Endothelial cell of hepatic sinusoid (primary cell): ENCODE data around the gene ZBTB4.

Experiments used
- in situ Hi-C: cut with HindIII; loops from 2 replicates; pipeline ENCODE4 v1.10.0; 2017; ENCODE audit warnings: low sequenced_read_pairs

ZBTB4 gene

DNA sequence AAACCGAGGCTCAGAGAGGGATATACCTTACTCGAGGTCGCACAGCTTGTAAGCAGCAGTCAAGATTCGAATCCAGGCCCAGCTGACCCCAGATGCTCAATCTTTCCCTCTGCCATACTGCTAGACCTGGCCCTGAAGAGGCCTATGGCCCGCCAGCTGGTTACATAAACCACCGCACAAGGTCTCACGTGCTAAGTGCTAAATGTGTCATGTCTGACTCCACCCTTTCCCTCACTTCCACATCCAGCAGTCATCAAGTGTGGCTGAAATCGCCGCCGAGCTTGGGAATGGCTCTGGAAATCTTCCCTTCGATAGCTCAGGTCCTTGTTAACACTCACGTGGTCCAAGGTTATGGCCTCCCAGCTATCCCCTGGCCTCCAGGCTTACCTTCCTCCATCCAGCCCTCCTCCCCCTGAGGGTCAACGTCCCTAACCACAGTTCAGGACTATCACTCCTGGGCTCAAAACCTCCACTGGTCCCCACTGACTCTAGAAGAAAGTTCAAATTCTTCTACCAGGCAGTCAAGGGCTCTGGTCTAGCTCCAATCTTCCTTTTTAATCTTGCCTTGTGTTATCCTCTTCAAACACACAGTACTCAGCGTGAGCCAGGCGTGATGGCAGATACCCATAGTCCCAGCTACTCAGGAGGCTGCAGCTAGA, 3.5 kb downstream of the ZBTB4 start:
- in situ Hi-C loops = loop anchor here (5.0 kb wide), 2 partner anchors 44 to 89 kb away; no protein-coding TSS in a partner anchor

GRCh38 chr17:7474767-7475166, 4.7 kb downstream of the ZBTB4 start:
- in situ Hi-C loops = loop anchor here (5.0 to 25.0 kb wide), 3 partner anchors 42 to 88 kb away; partner anchors contain the start of genes SENP3 and TNFSF13

GRCh38 chr17:7471729-7472128, 7.7 kb downstream of the ZBTB4 start:
- in situ Hi-C loops = loop anchor here (25.0 kb wide), 1 partner anchor 91 kb away; the partner anchor contains the start of genes SENP3 and TNFSF13

GRCh38 chr17:7470457-7470973, 8.9 kb downstream of the ZBTB4 start:
- in situ Hi-C loops = loop anchor here (25.0 kb wide), 1 partner anchor 92 kb away; the partner anchor contains the start of genes SENP3 and TNFSF13

GRCh38 chr17:7469843-7470242, 9.6 kb downstream of the ZBTB4 start:
- in situ Hi-C loops = loop anchor here (25.0 kb wide), 1 partner anchor 92 kb away; the partner anchor contains the start of genes SENP3 and TNFSF13

DNA sequence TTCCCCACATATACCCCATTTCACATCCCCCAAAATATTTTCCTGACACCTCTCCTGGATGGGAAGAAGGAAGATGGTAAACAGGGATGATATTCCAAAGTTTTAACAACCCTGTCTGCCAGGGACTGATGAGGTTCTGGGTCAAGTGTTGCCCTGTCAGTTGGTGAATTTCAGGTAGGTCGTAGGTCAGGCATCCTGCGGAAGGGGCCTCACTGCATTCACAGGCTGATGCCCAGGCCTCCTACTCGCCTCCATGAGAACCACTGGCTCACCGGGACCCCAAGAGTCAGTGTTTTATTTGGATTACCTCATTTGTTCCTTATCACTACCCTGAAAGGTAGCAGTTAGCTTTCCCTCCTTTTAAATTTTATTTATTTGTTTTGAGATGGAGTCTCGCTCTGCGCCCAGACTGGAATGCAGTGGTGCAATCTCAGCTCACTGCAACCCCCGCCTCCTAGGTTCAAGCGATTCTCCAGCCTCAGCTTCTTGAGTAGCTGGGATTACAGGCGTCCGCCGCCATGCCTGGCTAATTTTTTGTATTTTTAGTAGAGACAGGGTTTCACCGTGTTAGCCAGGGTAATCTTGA, 10.5 kb downstream of the ZBTB4 start:
- in situ Hi-C loops = loop anchor here (25.0 kb wide), 1 partner anchor 93 kb away; the partner anchor contains the start of genes SENP3 and TNFSF13

DNA sequence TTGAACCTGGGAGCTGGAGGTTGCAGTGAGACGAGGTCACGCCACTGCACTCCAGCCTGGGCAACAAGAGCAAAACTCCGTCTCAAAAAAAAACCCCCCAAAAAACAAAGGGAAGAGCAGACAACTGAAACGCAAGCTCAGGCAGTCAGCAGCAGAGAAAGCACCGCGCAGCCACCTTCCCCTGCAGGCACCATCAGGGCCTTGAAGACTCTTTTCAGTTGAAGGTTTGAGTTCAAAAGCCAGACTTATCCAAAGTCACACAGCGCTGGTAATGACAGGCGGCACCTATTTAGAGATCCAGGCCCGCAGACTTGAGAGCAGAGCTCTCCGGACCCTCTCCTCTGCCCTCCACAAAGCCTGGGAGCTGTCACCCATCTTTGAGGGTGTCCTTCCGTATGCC, 11.1 kb downstream of the ZBTB4 start:
- in situ Hi-C loops = loop anchor here (25.0 kb wide), 1 partner anchor 94 kb away; the partner anchor contains the start of genes SENP3 and TNFSF13

DNA sequence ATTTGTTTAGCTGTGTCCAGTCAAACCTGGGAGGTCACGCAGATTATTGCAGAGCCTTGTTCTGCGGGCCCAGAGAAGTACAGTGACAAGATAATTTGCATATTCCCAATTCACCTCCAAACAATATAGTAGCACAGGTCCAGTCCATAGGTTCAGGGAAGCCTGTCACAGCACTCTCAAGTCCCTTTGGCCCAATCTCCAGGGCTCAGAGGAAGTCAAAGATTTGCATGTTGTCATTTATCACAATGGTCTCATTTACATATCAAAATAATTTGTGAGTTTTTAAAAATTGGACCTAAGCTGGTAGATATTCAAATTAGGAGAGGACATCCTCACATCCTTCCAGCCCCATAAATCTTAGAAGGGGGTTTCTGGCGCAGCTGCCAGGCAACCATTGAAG, 11.9 kb downstream of the ZBTB4 start:
- in situ Hi-C loops = loop anchor here (25.0 kb wide), 1 partner anchor 95 kb away; the partner anchor contains the start of genes SENP3 and TNFSF13

DNA sequence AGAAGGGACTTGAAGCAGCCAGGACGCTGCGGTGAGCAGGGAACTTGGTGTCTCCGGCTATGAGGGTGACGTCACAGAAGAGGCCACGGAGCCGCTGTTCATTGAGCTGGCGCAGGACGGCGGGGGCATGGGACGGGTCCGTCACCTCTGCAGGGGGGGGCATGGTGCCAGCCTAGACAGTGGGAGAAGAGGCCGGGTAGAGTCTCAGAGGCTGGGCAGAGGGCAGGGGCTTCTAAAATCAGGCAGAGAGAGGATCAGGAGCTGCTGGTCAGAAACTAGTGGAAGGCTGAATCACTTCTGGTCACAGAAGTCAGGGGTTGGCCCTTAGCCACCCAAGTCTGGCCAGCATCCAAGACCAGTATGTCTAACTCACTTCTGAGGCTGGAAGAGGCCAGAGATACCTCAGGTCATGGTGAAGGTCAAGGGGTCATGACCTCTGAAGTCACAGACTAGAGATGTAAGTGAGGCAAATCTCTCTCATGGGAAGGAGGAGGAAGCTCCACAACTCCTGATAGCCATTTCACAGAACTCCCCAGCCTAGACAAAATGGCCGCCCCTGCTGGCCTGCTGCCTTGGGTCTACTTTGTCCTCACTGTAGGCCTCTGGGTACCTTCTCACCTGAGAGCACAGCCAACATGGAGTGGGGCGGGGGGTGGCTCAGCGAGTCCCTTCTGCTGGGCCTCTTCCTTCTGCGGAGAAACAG, 12.6 kb downstream of the ZBTB4 start:
- in situ Hi-C loops = loop anchor here (25.0 kb wide), 1 partner anchor 96 kb away; the partner anchor contains the start of genes SENP3 and TNFSF13

- in situ Hi-C loops = loop anchor here (25.0 kb wide), 1 partner anchor 96 kb away; the partner anchor contains the start of genes SENP3 and TNFSF13
Observed at GRCh38 chr17:7466318-7466638, 13.2 kb downstream of the ZBTB4 start.

DNA sequence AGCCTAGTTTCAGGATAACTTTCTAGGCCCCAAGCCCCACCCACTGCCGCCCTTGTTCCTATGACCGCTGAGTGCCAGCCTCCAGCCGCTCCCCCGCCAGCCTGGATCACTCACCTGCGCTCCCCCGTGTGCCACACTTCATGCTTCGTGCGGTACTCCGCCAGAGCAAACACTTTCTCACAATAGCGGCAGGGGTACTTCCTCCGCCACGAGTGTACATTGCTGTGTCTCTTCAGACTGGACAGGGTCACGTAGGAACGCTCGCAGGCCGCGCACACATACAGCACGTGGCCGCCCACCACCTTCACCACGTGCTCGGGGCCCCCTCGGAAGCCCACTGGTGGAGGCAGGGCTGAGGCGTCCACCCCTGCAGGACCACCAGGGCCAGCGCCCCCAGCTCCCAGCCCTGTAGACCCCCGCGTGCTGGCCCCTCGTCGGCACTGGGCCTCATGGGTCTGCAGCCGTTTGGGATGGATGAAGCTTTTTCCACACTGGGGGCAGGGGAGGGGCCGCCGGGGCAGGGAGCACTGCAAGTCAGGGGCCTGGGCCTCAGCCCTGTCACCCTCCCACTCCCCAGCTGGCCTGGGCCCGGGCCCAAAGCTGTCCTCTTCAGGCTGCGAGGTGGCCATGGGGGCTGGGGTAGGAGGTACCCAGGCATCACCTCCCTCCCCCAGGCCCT, 13.7 kb downstream of the ZBTB4 start:
- in situ Hi-C loops = loop anchor here (25.0 kb wide), 1 partner anchor 97 kb away; the partner anchor contains the start of genes SENP3 and TNFSF13

DNA sequence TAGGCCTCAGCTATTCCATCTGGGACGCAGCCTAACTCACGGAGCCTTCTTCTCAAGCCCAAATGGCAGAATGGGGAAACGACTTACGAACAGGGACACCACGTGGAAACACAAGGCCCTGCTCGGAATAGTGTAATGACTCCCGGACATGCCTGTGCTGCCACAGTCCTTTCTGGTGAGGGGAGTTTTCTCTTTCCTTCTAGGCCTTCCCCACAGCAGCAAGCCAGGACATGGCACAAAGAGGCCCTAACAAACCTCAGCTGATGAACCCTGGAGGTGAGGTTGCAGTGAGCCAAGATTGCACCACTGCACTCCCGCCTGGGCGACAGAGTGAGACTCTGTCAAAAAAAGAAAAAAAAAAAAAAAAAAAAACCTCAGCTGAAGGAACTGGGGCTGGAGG, 15.3 kb downstream of the ZBTB4 start:
- in situ Hi-C loops = loop anchor here (25.0 kb wide), 1 partner anchor 98 kb away; the partner anchor contains the start of genes SENP3 and TNFSF13

GRCh38 chr17:7463372-7463846, 16.0 kb downstream of the ZBTB4 start:
- in situ Hi-C loops = loop anchor here (25.0 kb wide), 1 partner anchor 99 kb away; the partner anchor contains the start of genes SENP3 and TNFSF13

GRCh38 chr17:7462474-7463371, 16.7 kb downstream of the ZBTB4 start:
- in situ Hi-C loops = loop anchor here (25.0 kb wide), 1 partner anchor 100 kb away; the partner anchor contains the start of genes SENP3 and TNFSF13

GRCh38 chr17:7460850-7461660, 18.4 kb downstream of the ZBTB4 start:
- in situ Hi-C loops = loop anchor here (25.0 kb wide), 1 partner anchor 101 kb away; the partner anchor contains the start of genes SENP3 and TNFSF13

DNA sequence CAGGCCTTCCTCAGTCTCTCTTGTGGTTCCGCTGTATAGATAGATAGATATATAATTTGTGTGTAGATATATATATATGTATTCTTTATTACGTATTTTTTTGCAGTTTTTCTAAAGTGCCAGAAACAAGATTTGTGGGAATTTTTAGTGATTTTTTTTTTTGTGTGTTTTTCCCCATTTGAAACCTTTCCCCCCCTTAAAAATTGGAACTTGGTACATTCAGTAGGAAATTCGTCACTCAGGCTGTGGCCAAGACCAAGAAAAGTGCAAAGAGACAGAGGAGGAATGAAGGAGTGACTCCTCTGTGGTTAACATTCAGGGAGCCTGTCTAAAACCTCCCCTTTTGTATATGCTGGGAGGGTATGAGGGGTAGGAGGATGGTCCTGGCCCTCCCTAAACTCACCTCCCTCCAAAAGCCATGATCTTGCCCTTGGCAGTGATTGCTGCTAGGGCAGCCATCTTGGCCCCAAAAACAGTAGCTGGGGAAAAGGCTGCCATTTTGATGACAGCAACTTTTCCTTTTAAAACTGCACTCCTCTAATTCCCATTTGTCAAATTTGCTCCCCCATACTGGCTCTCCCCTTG, 19.4 kb downstream of the ZBTB4 start:
- in situ Hi-C loops = loop anchor here (25.0 kb wide), 1 partner anchor 102 kb away; the partner anchor contains the start of genes SENP3 and TNFSF13

- in situ Hi-C loops = no loop called here
Observed at GRCh38 chr17:7448461-7448860, 31.0 kb downstream of the ZBTB4 start.

- in situ Hi-C loops = no loop called here
Observed at GRCh38 chr17:7445619-7445968, 33.8 kb downstream of the ZBTB4 start.
